HL-60 (cell line): ENCODE data around the gene E2F7.
"Not testable (repeated sequence)": the region's sequence is repeated elsewhere in the genome, so short reads cannot be mapped to it uniquely, and the experiment has no call there.

Source experiments
- DNase-seq, 2 experiments: peaks; one replicate each; pipeline ENCODE4 v3.0.0-alpha.2; 2010 to 2020; ENCODE audit warnings: low read depth in 1 of 2, low spot score in 1 of 2
- H3K27ac ChIP-seq: fragments of 250-450 bp; sonication (Bioruptor Pico); replicated peaks from 2 replicates; pipeline ENCODE4 v1.5.1; 2020; ENCODE audit warnings: mild to moderate bottlenecking, moderate library complexity
- H3K27me3 ChIP-seq: fragments of 250-450 bp; sonication (Bioruptor Pico); 2 replicates; pipeline ENCODE4 v1.5.1; 2021; ENCODE audit warnings: mild to moderate bottlenecking, moderate library complexity; ENCODE audit not compliant: insufficient read depth, poor library complexity, severe bottlenecking
- H3K4me3 ChIP-seq: replicated peaks from 2 replicates; pipeline ENCODE4 v1.5.1; 2011; ENCODE audit warnings: mild to moderate bottlenecking, control low read depth, low read length; ENCODE audit not compliant: insufficient read depth
- CTCF ChIP-seq: IDR thresholded peaks from one replicate; pipeline ENCODE4 v1.5.1; 2011; ENCODE audit warnings: low read length, control low read depth, inconsistent platforms; ENCODE audit not compliant: insufficient read depth
- GABPA ChIP-seq: IDR thresholded peaks from 2 replicates; pipeline ENCODE4 v1.6.1; 2012; ENCODE audit warnings: low read depth
- POLR2AphosphoS5 ChIP-seq: IDR thresholded peaks from 2 replicates; pipeline ENCODE4 v1.6.1; 2012; ENCODE audit warnings: low read depth
- REST ChIP-seq: IDR thresholded peaks from 2 replicates; pipeline ENCODE4 v1.6.1; 2012; ENCODE audit warnings: low read depth; ENCODE audit not compliant: insufficient replicate concordance
- SPI1 ChIP-seq: IDR thresholded peaks from 2 replicates; pipeline ENCODE4 v1.6.1; 2012; ENCODE audit warnings: low read depth, mild to moderate bottlenecking, borderline replicate concordance

Gene E2F7

GRCh38 chr12:77076886-77077285 is 11.5 kb upstream of the E2F7 start:
- TF ChIP-seq POLR2AphosphoS5 (no peak), REST (no peak), CTCF (no peak), GABPA (no peak), SPI1 (no peak)
- DNase-seq, result no peak
- Histone ChIP-seq H3K27me3 (no peaks in the 10 kb centered on the region), H3K27ac (no peak overlapping the region), H3K4me3 (no peak overlapping the region)

- not testable (repeated sequence) for H3K27ac ChIP-seq, DNase-seq, H3K4me3 ChIP-seq, H3K27me3 ChIP-seq
These were observed 8.5 kb upstream of the E2F7 start for GRCh38 chr12:77073894-77074293.

GRCh38 chr12:77072833-77073495 is 7.6 kb upstream of the E2F7 start:
- TF ChIP-seq GABPA (no peak), SPI1 (no peak), REST (no peak), CTCF (no peak), POLR2AphosphoS5 (no peak)
- Histone ChIP-seq H3K27ac (no peak overlapping the region), H3K27me3 (no peaks in the 10 kb centered on the region), H3K4me3 (no peak overlapping the region)
- no peak for DNase-seq

- H3K27ac ChIP-seq, result no peak overlapping the region
- DNase-seq, result no peak
- no peak for TF ChIP-seq POLR2AphosphoS5
- TF ChIP-seq CTCF, result no peak
- TF ChIP-seq REST, result no peak
- TF ChIP-seq GABPA, result no peak
- no peak for TF ChIP-seq SPI1
- no peak overlapping the region for H3K4me3 ChIP-seq
- peaks cover 3% of the 10 kb centered on the region for H3K27me3 ChIP-seq
These were observed 5.6 kb upstream of the E2F7 start for GRCh38 chr12:77070800-77071449.
